RWPE2 (cell line): ENCODE data around the gene ADGRG1.
A peak's percentile ranks its signal among the peaks of the same experiment; 100 is the strongest.

ENCODE experiments used
- ATAC-seq: fragments of 200-7000 bp; cut with Tn5 transposase; 3 replicates; pipeline ENCODE4 v1.9.1; 2021; ENCODE audit warnings: low read depth
- DNase-seq: peaks from one replicate; pipeline ENCODE4 v3.0.0-alpha.2; 2020; ENCODE audit warnings: low spot score
- H3K27ac ChIP-seq: fragments of 450-650 bp; 2 replicates; pipeline ENCODE4 v1.5.1; 2017; ENCODE audit warnings: mild to moderate bottlenecking; ENCODE audit not compliant: poor library complexity, severe bottlenecking
- H3K27me3 ChIP-seq: fragments of 250-450 bp; sonication (Bioruptor Pico); 2 replicates; pipeline ENCODE4 v1.5.1; 2021; ENCODE audit warnings: mild to moderate bottlenecking, moderate library complexity; ENCODE audit not compliant: insufficient read depth, poor library complexity, severe bottlenecking
- H3K36me3 ChIP-seq: fragments of 250-450 bp; sonication (Bioruptor Pico); 2 replicates; pipeline ENCODE4 v1.5.1; 2020; ENCODE audit warnings: low read depth, mild to moderate bottlenecking, moderate library complexity
- H3K4me1 ChIP-seq: fragments of 250-450 bp; sonication (Bioruptor Pico); 2 replicates; pipeline ENCODE4 v1.5.1; 2021; ENCODE audit warnings: mild to moderate bottlenecking, moderate library complexity; ENCODE audit not compliant: insufficient read depth, poor library complexity, severe bottlenecking
- H3K4me3 ChIP-seq: fragments of 250-450 bp; sonication (Bioruptor Pico); 2 replicates; pipeline ENCODE4 v1.5.1; 2021; ENCODE audit warnings: mild to moderate bottlenecking, moderate library complexity; ENCODE audit not compliant: severe bottlenecking
- H3K9me3 ChIP-seq: fragments of 250-450 bp; sonication (Bioruptor Pico); 2 replicates; pipeline ENCODE4 v1.5.1; 2021; ENCODE audit warnings: mild to moderate bottlenecking, moderate library complexity; ENCODE audit not compliant: severe bottlenecking
- CTCF ChIP-seq: fragments of 450-650 bp; IDR thresholded peaks from one replicate; pipeline ENCODE4 v1.5.1; 2017; ENCODE audit warnings: mild to moderate bottlenecking, moderate library complexity; ENCODE audit not compliant: poor library complexity, severe bottlenecking

Gene ADGRG1

GRCh38 chr16:57664662-57665025 lies 36.2 kb downstream of the ADGRG1 start:
- peaks cover 7% of the 10 kb centered on the region for H3K4me1 ChIP-seq
- H3K27ac ChIP-seq: no peak overlapping the region
- H3K36me3 ChIP-seq: peaks cover 48% of the 10 kb centered on the region
- DNase-seq (no peak), ATAC-seq (no peak)
- no peak for TF ChIP-seq CTCF
- H3K9me3 ChIP-seq: no peaks in the 10 kb centered on the region
- H3K27me3 ChIP-seq: no peaks in the 10 kb centered on the region
- H3K4me3 ChIP-seq: no peak overlapping the region

- Histone ChIP-seq H3K36me3 (peaks cover 40% of the 10 kb centered on the region), H3K4me3 (no peak overlapping the region), H3K27ac (no peak overlapping the region), H3K9me3 (no peaks in the 10 kb centered on the region), H3K27me3 (no peaks in the 10 kb centered on the region), H3K4me1 (peaks cover 7% of the 10 kb centered on the region)
- no peak for ATAC-seq
- no peak for DNase-seq
- no peak for TF ChIP-seq CTCF
Measured at GRCh38 chr16:57665541-57665940, 37.1 kb downstream of the ADGRG1 start.

- Histone ChIP-seq H3K4me3 (no peak overlapping the region), H3K27me3 (no peaks in the 10 kb centered on the region), H3K27ac (no peak overlapping the region), H3K4me1 (peaks cover 7% of the 10 kb centered on the region), H3K9me3 (no peaks in the 10 kb centered on the region), H3K36me3 (peaks cover 31% of the 10 kb centered on the region)
- DNase-seq (no peak), ATAC-seq (no peak)
- no peak for TF ChIP-seq CTCF
Measured at GRCh38 chr16:57666353-57667047, 38.1 kb downstream of the ADGRG1 start.

GRCh38 chr16:57667048-57667525 lies 38.7 kb downstream of the ADGRG1 start:
- Histone ChIP-seq H3K4me3 (no peak overlapping the region), H3K27me3 (no peaks in the 10 kb centered on the region), H3K36me3 (peaks cover 25% of the 10 kb centered on the region), H3K27ac (no peak overlapping the region), H3K9me3 (no peaks in the 10 kb centered on the region), H3K4me1 (peaks cover 7% of the 10 kb centered on the region)
- DNase-seq: no peak
- ATAC-seq: no peak
- no peak for TF ChIP-seq CTCF

GRCh38 chr16:57667526-57668262 lies 39.3 kb downstream of the ADGRG1 start:
- peak; percentile 38 for TF ChIP-seq CTCF
- Histone ChIP-seq H3K4me1 (peaks cover 7% of the 10 kb centered on the region), H3K36me3 (peaks cover 19% of the 10 kb centered on the region), H3K27me3 (no peaks in the 10 kb centered on the region), H3K4me3 (no peak overlapping the region), H3K27ac (no peak overlapping the region), H3K9me3 (no peaks in the 10 kb centered on the region)
- DNase-seq: no peak
- ATAC-seq: peak; percentile 28
